Loucy (cell line): ENCODE measurements around the gene IGSF21.

Source experiments
- CTCF ChIP-seq: fragments of 200-600 bp; sonication (generic); conservative IDR thresholded peaks from 2 replicates; pipeline ENCODE4 v1.5.1; 2014; ENCODE audit warnings: mild to moderate bottlenecking, antibody characterized with exemption, low read length
- EZH2phosphoT487 ChIP-seq: fragments of 200-600 bp; IDR thresholded peaks from 2 replicates; pipeline ENCODE4 v1.6.1; 2018; ENCODE audit warnings: antibody characterized with exemption, mild to moderate bottlenecking, moderate library complexity, borderline replicate concordance

- TF ChIP-seq CTCF (no peak), EZH2phosphoT487 (no peak)
Measured at GRCh38 chr1:18073066-18073642, 34.4 kb upstream of the IGSF21 start.
